GM23248 (cell line): Measurements from ENCODE around the gene MINDY4. TPM values are rescaled to one million over a fixed set of nuclear protein-coding genes. Genes with fewer than 3 reads are reported as not detected.

Source experiments
- DNase-seq: peaks from one replicate; pipeline ENCODE4 v3.0.0-alpha.2; 2015
- H2AFZ ChIP-seq: fragments of 200-600 bp; sonication (generic); 2 replicates; pipeline ENCODE4 v1.6.1; 2016; ENCODE audit warnings: antibody characterized with exemption
- H3F3A ChIP-seq: fragments of 200-600 bp; sonication (generic); 2 replicates; pipeline ENCODE4 v1.6.1; 2016; ENCODE audit warnings: mild to moderate bottlenecking, antibody characterized with exemption, mixed run types; ENCODE audit not compliant: insufficient read depth
- H3K27ac ChIP-seq: fragments of 200-600 bp; sonication (generic); 2 replicates; pipeline ENCODE4 v1.5.1; 2016; ENCODE audit warnings: mild to moderate bottlenecking
- H3K27me3 ChIP-seq: fragments of 200-600 bp; sonication (generic); replicated peaks from 2 replicates; pipeline ENCODE4 v1.6.1; 2016; ENCODE audit warnings: mild to moderate bottlenecking; ENCODE audit not compliant: insufficient read depth
- H3K36me3 ChIP-seq: fragments of 200-600 bp; sonication (generic); 2 replicates; pipeline ENCODE4 v1.6.1; 2016; ENCODE audit warnings: low read depth, mild to moderate bottlenecking
- H3K4me1 ChIP-seq: fragments of 200-600 bp; sonication (generic); 2 replicates; pipeline ENCODE4 v1.6.1; 2016; ENCODE audit warnings: mild to moderate bottlenecking; ENCODE audit not compliant: insufficient read depth
- H3K4me2 ChIP-seq: fragments of 200-600 bp; sonication (generic); one replicate; pipeline ENCODE4 v1.6.1; 2016; ENCODE audit warnings: mild to moderate bottlenecking; ENCODE audit not compliant: unreplicated experiment
- H3K4me3 ChIP-seq: fragments of 200-600 bp; sonication (generic); 2 replicates; pipeline ENCODE4 v1.5.1; 2016; ENCODE audit warnings: mild to moderate bottlenecking
- H3K79me2 ChIP-seq: fragments of 200-600 bp; sonication (generic); 2 replicates; pipeline ENCODE4 v1.6.1; 2016; ENCODE audit warnings: mild to moderate bottlenecking; ENCODE audit not compliant: insufficient read depth
- H3K9ac ChIP-seq: fragments of 200-600 bp; sonication (generic); 2 replicates; pipeline ENCODE4 v1.6.1; 2016; ENCODE audit warnings: mild to moderate bottlenecking
- H3K9me2 ChIP-seq: fragments of 200-600 bp; sonication (generic); 2 replicates; pipeline ENCODE4 v1.6.1; 2016; ENCODE audit warnings: mixed run types, mild to moderate bottlenecking, moderate library complexity; ENCODE audit not compliant: insufficient read depth
- H3K9me3 ChIP-seq: fragments of 200-600 bp; sonication (generic); one replicate; pipeline ENCODE4 v1.6.1; 2017; ENCODE audit warnings: low read depth
- H4K20me1 ChIP-seq: fragments of 200-600 bp; sonication (generic); 2 replicates; pipeline ENCODE4 v1.6.0; 2016; ENCODE audit not compliant: insufficient read depth
- EZH2 ChIP-seq: fragments of 200-600 bp; sonication (generic); IDR thresholded peaks from 2 replicates; pipeline ENCODE4 v1.6.1; 2018; ENCODE audit warnings: antibody characterized with exemption, mild to moderate bottlenecking; ENCODE audit not compliant: insufficient read depth, poor library complexity, severe bottlenecking
- EZH2phosphoT487 ChIP-seq: fragments of 200-600 bp; sonication (generic); IDR thresholded peaks from 2 replicates; pipeline ENCODE4 v1.6.1; 2018; ENCODE audit warnings: antibody characterized with exemption, moderate library complexity, mild to moderate bottlenecking, low read depth; ENCODE audit not compliant: insufficient read depth
- WGBS, 2 experiments: methylation state at CpG; one replicate each; pipeline ENCODE4 v1.1.6; 2015 to 2017; ENCODE audit warnings: low lambda C conversion rate in 2 of 2, low coverage in 1 of 2; ENCODE audit errors: missing lambda C conversion rate in 2 of 2; 5-methylcytosine and 5-hydroxymethylcytosine counted together
- in situ Hi-C: fragments of 300-500 bp; cut with MboI; formaldehyde crosslinking; loops from 2 replicates; pipeline ENCODE4 v1.15.0; 2020
- polyA plus RNA-seq: library from polyadenylated mRNA; unstranded; fragments of >200 nt; fragmentation: Nextera tagmentation; extraction: Ambion mirVana; gene quantifications from 2 replicates; pipeline ENCODE4 v1.2.1, GENCODE V29; 2016
- total RNA-seq: library from RNA; depleted of rRNA; stranded (reverse); fragments of >200 nt; shearing (Covaris generic); gene quantifications from 2 replicates; pipeline ENCODE4 v1.2.3, GENCODE V29; 2014

Gene MINDY4
- total and polyA plus RNA-seq, 2 experiments from 2014 or later = 2.5 to 3.5 TPM

DNA sequence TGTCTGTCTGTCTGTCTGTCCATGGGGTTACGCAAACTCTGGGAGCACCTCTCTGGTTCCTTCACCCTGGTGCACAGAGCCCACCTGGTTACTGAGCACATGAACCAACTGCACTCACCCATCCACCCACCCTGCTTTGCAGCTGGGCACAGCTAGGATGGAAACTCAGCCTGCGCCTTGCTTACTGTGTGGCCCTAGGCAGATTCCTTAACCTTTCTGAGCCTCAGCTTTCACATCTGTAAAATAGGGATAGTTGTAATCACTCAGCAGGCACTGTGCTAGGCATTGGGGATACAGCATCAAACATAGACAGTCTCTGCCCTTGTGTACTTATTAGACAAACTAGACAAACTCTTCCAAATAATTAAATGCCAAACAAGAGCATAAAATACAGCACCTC lies 41.1 kb upstream of the MINDY4 start:
- Histone ChIP-seq H3K4me2 (no peak overlapping the region), H3K27me3 (peaks cover 44% of the 10 kb centered on the region), H3K9me3 (no peaks in the 10 kb centered on the region), H3K27ac (no peak overlapping the region), H3K79me2 (no peaks in the 10 kb centered on the region), H3K9ac (no peak overlapping the region), H3F3A (no peaks in the 10 kb centered on the region), H4K20me1 (no peaks in the 10 kb centered on the region), H3K4me1 (no peaks in the 10 kb centered on the region), H2AFZ (no peak overlapping the region), H3K36me3 (no peaks in the 10 kb centered on the region), H3K9me2 (no peaks in the 10 kb centered on the region), H3K4me3 (no peak overlapping the region)
- in situ Hi-C loops = no loop called here
- TF ChIP-seq EZH2phosphoT487 (no peak), EZH2 (no peak)
- no peak for DNase-seq
- 64 to 74% methylated on average over 2 of the region's 2 CpGs for WGBS, 2 experiments

DNA sequence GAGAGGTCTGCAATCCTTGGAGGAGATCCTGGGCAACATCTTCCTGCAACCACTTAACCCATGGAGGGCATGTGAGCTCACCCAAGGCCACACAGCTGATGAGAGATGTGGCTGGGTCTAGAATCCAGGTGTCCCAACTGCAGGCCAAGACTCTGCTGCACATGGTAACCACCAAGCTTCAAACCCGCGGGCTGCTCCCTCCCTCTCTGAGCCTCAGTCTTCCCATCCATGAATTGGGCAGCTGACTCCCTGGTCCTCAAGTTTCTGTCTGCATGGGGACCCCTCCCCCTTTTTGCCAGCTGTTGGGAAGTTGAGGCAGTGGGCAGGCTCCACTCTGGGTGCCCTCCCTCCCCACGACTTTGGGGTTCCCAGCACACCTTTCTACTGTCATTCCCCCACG lies 40.2 kb upstream of the MINDY4 start:
- Histone ChIP-seq H3K27me3 (peaks cover 45% of the 10 kb centered on the region), H3K79me2 (no peaks in the 10 kb centered on the region), H3K36me3 (no peaks in the 10 kb centered on the region), H2AFZ (no peak overlapping the region), H3K9ac (no peak overlapping the region), H4K20me1 (no peaks in the 10 kb centered on the region), H3F3A (no peaks in the 10 kb centered on the region), H3K4me3 (no peak overlapping the region), H3K27ac (no peak overlapping the region), H3K9me3 (no peaks in the 10 kb centered on the region), H3K4me1 (no peaks in the 10 kb centered on the region), H3K9me2 (no peaks in the 10 kb centered on the region), H3K4me2 (no peak overlapping the region)
- 46% methylated on average over 4 of the region's 4 CpGs for WGBS, 2 experiments
- in situ Hi-C loops = no loop called here
- TF ChIP-seq EZH2phosphoT487 (no peak), EZH2 (no peak)
- no peak for DNase-seq

DNA sequence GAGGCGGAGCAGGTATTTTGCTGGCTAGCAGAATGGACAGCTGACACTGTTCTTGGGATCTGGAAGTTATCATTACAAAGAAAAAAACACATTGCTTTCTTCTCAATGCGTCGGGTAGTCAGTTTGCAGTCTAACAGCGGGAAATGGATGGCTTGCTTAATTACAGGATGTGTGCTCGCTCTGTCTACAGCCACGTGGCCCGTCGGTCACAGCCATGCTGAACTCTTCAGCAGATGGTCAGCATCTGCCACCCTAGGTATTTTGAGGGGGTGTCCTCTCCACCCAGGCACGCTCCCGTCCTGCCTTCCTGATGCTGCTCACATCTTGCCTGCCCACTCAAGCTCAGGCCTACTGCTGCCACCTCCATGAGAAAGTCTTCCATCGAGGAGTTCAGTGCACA lies 39.6 kb upstream of the MINDY4 start:
- Histone ChIP-seq H3K4me3 (no peak overlapping the region), H3K9ac (no peak overlapping the region), H3K27me3 (peaks cover 51% of the 10 kb centered on the region), H3K27ac (no peak overlapping the region), H4K20me1 (no peaks in the 10 kb centered on the region), H3K4me2 (no peak overlapping the region), H3K4me1 (no peaks in the 10 kb centered on the region), H3K79me2 (no peaks in the 10 kb centered on the region), H3K9me2 (no peaks in the 10 kb centered on the region), H3K36me3 (no peaks in the 10 kb centered on the region), H3K9me3 (no peaks in the 10 kb centered on the region), H2AFZ (no peak overlapping the region), H3F3A (no peaks in the 10 kb centered on the region)
- no peak for TF ChIP-seq EZH2phosphoT487
- TF ChIP-seq EZH2 = no peak
- DNase-seq = no peak
- 61 to 68% methylated on average over 11 of the region's 11 CpGs for WGBS, 2 experiments
- in situ Hi-C loops = no loop called here

DNA sequence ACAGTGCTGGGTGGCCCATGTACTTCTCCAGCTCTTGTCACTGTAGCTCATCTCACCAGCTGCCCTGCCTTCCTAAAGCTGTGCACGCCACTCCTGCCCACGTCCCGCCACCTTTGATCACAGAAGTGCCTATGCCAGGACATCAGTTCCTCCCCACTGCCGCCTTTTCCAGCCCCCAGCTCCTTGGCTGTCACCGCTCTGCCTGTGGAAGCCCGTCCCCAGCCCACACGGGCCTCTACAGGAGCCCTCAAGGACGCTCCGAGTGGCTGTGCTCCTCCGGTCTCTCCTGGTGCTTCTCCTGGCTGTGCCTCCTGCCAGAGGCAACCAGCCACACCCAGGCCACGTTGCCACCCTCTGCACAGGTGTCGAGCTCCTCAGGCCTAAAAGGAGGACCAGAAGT lies 38.6 kb upstream of the MINDY4 start:
- peaks cover 60% of the 10 kb centered on the region for H3K27me3 ChIP-seq
- H3K4me3 ChIP-seq = no peak overlapping the region
- DNase-seq = no peak
- H3K79me2 ChIP-seq = no peaks in the 10 kb centered on the region
- no peaks in the 10 kb centered on the region for H3K9me3 ChIP-seq
- no peak overlapping the region for H3K27ac ChIP-seq
- WGBS, 2 experiments = 59 to 65% methylated on average over 12 of the region's 12 CpGs
- in situ Hi-C loops = no loop called here
- no peak overlapping the region for H3K9ac ChIP-seq
- no peaks in the 10 kb centered on the region for H3K36me3 ChIP-seq
- no peaks in the 10 kb centered on the region for H3K9me2 ChIP-seq
- H3K4me2 ChIP-seq = no peak overlapping the region
- H4K20me1 ChIP-seq = no peaks in the 10 kb centered on the region
- no peaks in the 10 kb centered on the region for H3F3A ChIP-seq
- TF ChIP-seq EZH2 (no peak), EZH2phosphoT487 (no peak)
- no peak overlapping the region for H2AFZ ChIP-seq
- no peaks in the 10 kb centered on the region for H3K4me1 ChIP-seq

DNA sequence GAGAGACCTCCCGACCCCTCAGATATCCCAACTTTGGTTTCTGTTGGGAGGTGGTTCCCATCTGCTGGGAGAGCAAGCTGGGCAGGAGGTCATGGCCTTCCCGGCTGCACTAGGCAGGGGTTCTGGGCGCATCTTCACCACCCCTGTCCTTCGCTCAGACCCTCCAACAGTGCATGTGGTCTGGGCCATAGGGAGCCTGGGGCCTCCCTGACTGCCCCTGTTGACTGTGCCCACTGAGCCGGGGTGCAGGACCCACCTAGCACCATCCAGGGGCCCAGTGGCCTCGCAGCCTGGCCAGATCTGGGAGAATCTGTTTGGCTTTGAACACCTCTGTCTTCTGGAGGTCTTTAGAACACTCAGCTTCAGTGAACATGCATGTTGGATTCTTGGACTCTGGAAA lies 38.0 kb upstream of the MINDY4 start:
- Histone ChIP-seq H3K27ac (no peak overlapping the region), H3K4me1 (no peaks in the 10 kb centered on the region), H3K4me2 (no peak overlapping the region), H3K4me3 (no peak overlapping the region), H3F3A (no peaks in the 10 kb centered on the region), H3K9me3 (no peaks in the 10 kb centered on the region), H3K36me3 (no peaks in the 10 kb centered on the region), H3K9me2 (no peaks in the 10 kb centered on the region), H3K79me2 (no peaks in the 10 kb centered on the region), H3K9ac (no peak overlapping the region), H4K20me1 (no peaks in the 10 kb centered on the region), H3K27me3 (peaks cover 66% of the 10 kb centered on the region), H2AFZ (no peak overlapping the region)
- in situ Hi-C loops = no loop called here
- no peak for DNase-seq
- WGBS, 2 experiments = 57 to 61% methylated on average over 6 of the region's 6 CpGs
- TF ChIP-seq EZH2phosphoT487 (no peak), EZH2 (no peak)
